MM.1S (cell line): ENCODE results near the gene AMBRA1.

Experiments
- DNase-seq: peaks from one replicate; pipeline ENCODE4 v3.0.0-alpha.2; 2015
- H2AFZ ChIP-seq: fragments of 300-600 bp; sonication (generic); 2 replicates; pipeline ENCODE4 v1.6.0; 2016; ENCODE audit warnings: antibody characterized with exemption, low read length
- H3F3A ChIP-seq: fragments of 300-600 bp; sonication (generic); 2 replicates; pipeline ENCODE4 v1.6.1; 2016; ENCODE audit warnings: mild to moderate bottlenecking, antibody characterized with exemption, low read length, moderate library complexity, mixed read lengths; ENCODE audit not compliant: insufficient read depth
- H3K27ac ChIP-seq: fragments of 300-600 bp; sonication (generic); 2 replicates; pipeline ENCODE4 v1.5.1; 2016; ENCODE audit warnings: mild to moderate bottlenecking, low read length
- H3K27me3 ChIP-seq: fragments of 300-600 bp; sonication (generic); replicated peaks from 2 replicates; pipeline ENCODE4 v1.6.0; 2016; ENCODE audit warnings: low read length; ENCODE audit not compliant: insufficient read depth
- H3K36me3 ChIP-seq: fragments of 300-600 bp; sonication (generic); replicated peaks from 2 replicates; pipeline ENCODE4 v1.6.1; 2016; ENCODE audit warnings: mild to moderate bottlenecking, low read length, mixed read lengths; ENCODE audit not compliant: insufficient read depth
- H3K4me1 ChIP-seq: fragments of 300-600 bp; sonication (generic); 2 replicates; pipeline ENCODE4 v1.6.1; 2016; ENCODE audit warnings: low read length, mixed read lengths
- H3K4me2 ChIP-seq: fragments of 300-600 bp; sonication (generic); 2 replicates; pipeline ENCODE4 v1.6.0; 2016; ENCODE audit warnings: low read depth, low read length
- H3K4me3 ChIP-seq: fragments of 300-600 bp; sonication (generic); 2 replicates; pipeline ENCODE4 v1.5.1; 2016; ENCODE audit warnings: low read length, mixed read lengths
- H3K79me2 ChIP-seq: fragments of 300-600 bp; sonication (generic); 2 replicates; pipeline ENCODE4 v1.6.1; 2016; ENCODE audit warnings: mixed run types, low read length, mixed read lengths
- H3K9ac ChIP-seq: fragments of 300-600 bp; sonication (generic); 2 replicates; pipeline ENCODE4 v1.6.1; 2016; ENCODE audit warnings: low read length, mixed read lengths
- H3K9me2 ChIP-seq: fragments of 300-600 bp; sonication (generic); replicated peaks from 2 replicates; pipeline ENCODE4 v1.6.1; 2016; ENCODE audit warnings: mild to moderate bottlenecking, low read length, mixed read lengths; ENCODE audit not compliant: insufficient read depth
- H3K9me3 ChIP-seq: fragments of 300-600 bp; sonication (generic); replicated peaks from 2 replicates; pipeline ENCODE4 v1.6.1; 2016; ENCODE audit warnings: mild to moderate bottlenecking, low read length, mixed read lengths; ENCODE audit not compliant: insufficient read depth
- H4K20me1 ChIP-seq: fragments of 300-600 bp; sonication (generic); 2 replicates; pipeline ENCODE4 v1.6.1; 2016; ENCODE audit warnings: mild to moderate bottlenecking, low read length, moderate library complexity, mixed read lengths; ENCODE audit not compliant: insufficient read depth
- CTCF ChIP-seq: fragments of 300-600 bp; sonication (generic); IDR thresholded peaks from 2 replicates; pipeline ENCODE4 v1.5.1; 2016; ENCODE audit warnings: antibody characterized with exemption, low read length, mixed read lengths
- EZH2 ChIP-seq: fragments of 300-600 bp; sonication (generic); optimal IDR thresholded peaks from 2 replicates; pipeline ENCODE3; 2017; ENCODE audit warnings: low read depth, mild to moderate bottlenecking, antibody characterized with exemption, low read length, mixed read lengths
- EZH2phosphoT487 ChIP-seq: fragments of 300-600 bp; sonication (generic); IDR thresholded peaks from 2 replicates; pipeline ENCODE4 v1.6.1; 2018; ENCODE audit warnings: antibody characterized with exemption, low read length

Gene AMBRA1

GRCh38 chr11:46352063-46352841, 241.6 kb downstream of the AMBRA1 start:
- Histone ChIP-seq H3K27me3 (no peaks in the 10 kb centered on the region), H3K9me2 (no peaks in the 10 kb centered on the region), H3K4me1 (peaks cover 13% of the 10 kb centered on the region), H3K79me2 (peaks cover 70% of the 10 kb centered on the region), H3F3A (no peaks in the 10 kb centered on the region), H3K9ac (no peak overlapping the region), H2AFZ (no peak overlapping the region), H3K4me3 (no peak overlapping the region), H3K4me2 (no peak overlapping the region), H3K9me3 (no peaks in the 10 kb centered on the region), H3K36me3 (no peaks in the 10 kb centered on the region), H4K20me1 (no peaks in the 10 kb centered on the region), H3K27ac (no peak overlapping the region)
- TF ChIP-seq EZH2phosphoT487 (no peak), CTCF (peak; percentile 59)
- DNase-seq, result no peak

DNA sequence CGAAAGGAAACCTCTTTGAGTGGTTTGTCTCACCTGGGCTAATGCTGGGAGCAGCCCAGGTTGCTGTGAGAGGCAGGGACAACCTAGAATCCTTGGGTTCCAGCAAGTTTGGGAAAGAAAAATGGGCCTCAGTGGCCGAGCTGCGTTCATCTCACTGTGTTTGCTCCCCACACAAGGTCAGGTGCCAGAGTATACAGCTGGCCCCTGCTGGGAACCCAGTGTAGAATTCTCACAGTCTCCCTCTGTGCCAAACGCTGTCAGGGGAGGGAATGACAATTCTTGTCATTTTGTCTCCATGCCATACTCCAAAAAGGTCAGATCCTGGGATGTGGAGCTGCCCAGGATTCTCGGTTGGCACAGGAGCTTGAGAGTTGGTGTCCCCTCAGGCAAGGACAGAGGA, 242.2 kb downstream of the AMBRA1 start:
- Histone ChIP-seq H3K4me3 (no peak overlapping the region), H3F3A (no peaks in the 10 kb centered on the region), H2AFZ (no peak overlapping the region), H3K27ac (no peak overlapping the region), H3K36me3 (no peaks in the 10 kb centered on the region), H3K27me3 (0 out of 2 replicates have a peak, but pooled peaks cover 3% of the 10 kb centered on the region), H3K9me3 (no peaks in the 10 kb centered on the region), H3K9ac (no peak overlapping the region), H3K4me2 (no peak overlapping the region), H3K9me2 (no peaks in the 10 kb centered on the region), H3K4me1 (peaks cover 13% of the 10 kb centered on the region), H4K20me1 (no peaks in the 10 kb centered on the region), H3K79me2 (peaks cover 68% of the 10 kb centered on the region)
- TF ChIP-seq EZH2phosphoT487 (no peak), CTCF (no peak), EZH2 (no peak)
- DNase-seq, result no peak

DNA sequence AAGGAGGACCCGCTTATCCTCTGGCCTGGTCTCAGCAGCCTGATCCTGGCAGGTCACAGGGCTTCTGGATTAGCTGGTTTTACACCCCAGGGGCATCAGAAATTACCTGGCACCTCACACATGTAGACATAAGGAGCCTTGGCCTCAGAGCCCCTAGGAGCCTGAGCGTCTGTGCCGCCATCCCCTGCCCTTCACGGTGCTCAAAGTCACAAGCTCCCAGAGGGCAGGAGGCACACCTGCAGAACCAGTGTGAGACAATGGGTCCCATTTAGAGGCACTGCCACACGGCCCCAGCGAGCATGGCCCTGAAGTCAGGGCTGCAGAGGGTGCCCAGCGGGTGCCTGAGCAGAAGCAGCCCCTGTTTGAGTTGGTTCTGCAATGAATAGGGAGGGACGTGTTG, 242.7 kb downstream of the AMBRA1 start:
- Histone ChIP-seq H3F3A (no peaks in the 10 kb centered on the region), H3K79me2 (peaks cover 64% of the 10 kb centered on the region), H3K9ac (no peak overlapping the region), H3K9me2 (no peaks in the 10 kb centered on the region), H3K27me3 (peaks cover 7% of the 10 kb centered on the region; the same call in 1 of the 2 replicates), H3K4me2 (no peak overlapping the region), H3K27ac (no peak overlapping the region), H3K9me3 (no peaks in the 10 kb centered on the region), H4K20me1 (no peaks in the 10 kb centered on the region), H3K4me3 (no peak overlapping the region), H3K36me3 (no peaks in the 10 kb centered on the region), H2AFZ (no peak overlapping the region), H3K4me1 (peaks cover 13% of the 10 kb centered on the region)
- DNase-seq, result no peak
- TF ChIP-seq EZH2phosphoT487, result no peak
- no peak for TF ChIP-seq EZH2
- no peak for TF ChIP-seq CTCF
